ENCODE data around the gene CACNB1.

DNA sequence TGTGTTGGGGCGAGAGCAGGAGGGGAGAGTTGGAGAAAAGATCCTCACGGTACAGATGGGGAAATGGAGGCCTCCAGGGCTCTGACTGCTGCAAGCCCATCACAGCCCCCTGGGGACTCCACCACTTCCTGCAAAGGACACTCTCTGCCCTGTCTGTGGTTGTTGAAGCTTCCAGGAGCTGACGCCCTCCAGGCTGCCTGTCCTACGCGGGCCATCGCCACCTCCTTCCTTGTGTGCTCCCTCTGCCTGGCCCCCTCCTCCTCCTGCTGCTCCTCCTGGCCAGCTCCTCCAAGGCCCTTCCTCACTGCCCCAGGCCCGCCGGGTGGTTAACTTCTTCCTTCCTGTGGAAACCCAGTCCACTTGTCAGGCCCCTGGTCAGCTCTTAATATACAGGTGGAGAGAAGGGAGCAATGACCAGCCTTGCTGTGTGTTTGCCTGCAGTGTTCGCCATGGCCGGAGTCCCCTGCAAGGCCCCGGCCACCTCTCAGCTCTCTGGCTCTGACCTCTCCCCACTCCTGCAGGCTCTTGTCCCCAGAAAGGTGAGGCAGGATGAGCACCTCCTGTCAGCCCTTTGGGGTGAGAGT, 46.6 kb upstream of the CACNB1 start:
- TF ChIP-seq CTCF (IDR thresholded peaks at IDR 0.05) (no peak), FOXM1 (IDR thresholded peaks at IDR 0.05; ENCODE audit: low read depth) (no peak), EZH2phosphoT487 (IDR thresholded peaks at IDR 0.05; ENCODE audit: borderline replicate concordance, low read depth) (no peak), MXI1 (IDR thresholded peaks at IDR 0.05; ENCODE audit: low read depth, low read length) (no peak), RFX5 (IDR thresholded peaks at IDR 0.05; ENCODE audit: low read length) (no peak), RAD21 (IDR thresholded peaks at IDR 0.05; ENCODE audit: low read length) (no peak), POLR2AphosphoS5 (IDR thresholded peaks at IDR 0.05; ENCODE audit: low read depth, low read length) (no peak), NFIC (IDR thresholded peaks at IDR 0.05; ENCODE audit: borderline replicate concordance) (no peak), USF2 (IDR thresholded peaks at IDR 0.05; ENCODE audit: borderline replicate concordance, low read depth, low read length) (no peak), JUND (IDR thresholded peaks at IDR 0.05) (no peak), FOSL2 (IDR thresholded peaks at IDR 0.05; ENCODE audit: borderline replicate concordance, low read depth) (no peak), NRF1 (IDR thresholded peaks at IDR 0.05; ENCODE audit: low read depth, low read length) (no peak)
- TF ChIP-seq, protein P1, sequence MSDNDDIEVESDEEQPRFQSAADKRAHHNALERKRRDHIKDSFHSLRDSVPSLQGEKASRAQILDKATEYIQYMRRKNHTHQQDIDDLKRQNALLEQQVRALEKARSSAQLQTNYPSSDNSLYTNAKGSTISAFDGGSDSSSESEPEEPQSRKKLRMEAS (IDR thresholded peaks at IDR 0.05; ENCODE audit: low read depth) = no peak
- TF ChIP-seq, protein P2, sequence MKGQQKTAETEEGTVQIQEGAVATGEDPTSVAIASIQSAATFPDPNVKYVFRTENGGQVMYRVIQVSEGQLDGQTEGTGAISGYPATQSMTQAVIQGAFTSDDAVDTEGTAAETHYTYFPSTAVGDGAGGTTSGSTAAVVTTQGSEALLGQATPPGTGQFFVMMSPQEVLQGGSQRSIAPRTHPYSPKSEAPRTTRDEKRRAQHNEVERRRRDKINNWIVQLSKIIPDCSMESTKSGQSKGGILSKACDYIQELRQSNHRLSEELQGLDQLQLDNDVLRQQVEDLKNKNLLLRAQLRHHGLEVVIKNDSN (IDR thresholded peaks at IDR 0.05; ENCODE audit: borderline replicate concordance, low read depth) = no peak
